Measurements from ENCODE around the gene ITGA2B.

GRCh38 chr17:44384823-44385286, 4.6 kb downstream of the ITGA2B start:
- TF ChIP-seq CTCF (IDR thresholded peaks at IDR 0.05): no peak
- TF ChIP-seq POLR2A (IDR thresholded peaks at IDR 0.05): no peak
- TF ChIP-seq EP300 (IDR thresholded peaks at IDR 0.05): no peak
- no peak for TF ChIP-seq POLR2AphosphoS5 (IDR thresholded peaks at IDR 0.05)

Measured in upper lobe of left lung (tissue), 4 donors.